ENCODE results near the gene ARHGAP42.
"Not testable (repeated sequence)": the region's sequence is repeated elsewhere in the genome, so short reads cannot be mapped to it uniquely, and the experiment has no call there.

Gene ARHGAP42

GRCh38 chr11:100895976-100896375 is 208.9 kb downstream of the ARHGAP42 start:
- H3K9me3 Mint-ChIP-seq: peaks cover 23% of the 10 kb centered on the region
- intact Hi-C loops (cut with micrococcal nuclease); H3K4me3 Mint-ChIP-seq; H3K27me3 Mint-ChIP-seq; H3K4me1 Mint-ChIP-seq (ENCODE audit: low read depth); H3K27ac Mint-ChIP-seq; H3K36me3 Mint-ChIP-seq (ENCODE audit: low read depth): not testable (repeated sequence)

- H3K4me1 Mint-ChIP-seq (ENCODE audit: low read depth); H3K4me3 Mint-ChIP-seq; intact Hi-C loops (cut with micrococcal nuclease); H3K27me3 Mint-ChIP-seq; H3K27ac Mint-ChIP-seq; H3K36me3 Mint-ChIP-seq (ENCODE audit: low read depth): not testable (repeated sequence)
- H3K9me3 Mint-ChIP-seq: peaks cover 24% of the 10 kb centered on the region
Measured at GRCh38 chr11:100901471-100901870, 214.4 kb downstream of the ARHGAP42 start.

GRCh38 chr11:100902454-100903141 is 215.5 kb downstream of the ARHGAP42 start:
- H3K27ac Mint-ChIP-seq: no peak overlapping the region
- peaks cover 24% of the 10 kb centered on the region for H3K9me3 Mint-ChIP-seq
- H3K4me1 Mint-ChIP-seq (ENCODE audit: low read depth): no peaks in the 10 kb centered on the region
- no peak overlapping the region for H3K4me3 Mint-ChIP-seq
- no peaks in the 10 kb centered on the region for H3K36me3 Mint-ChIP-seq (ENCODE audit: low read depth)
- intact Hi-C loops (cut with micrococcal nuclease): no loop called here
- peaks cover 2% of the 10 kb centered on the region for H3K27me3 Mint-ChIP-seq

GRCh38 chr11:100903284-100903683 is 216.2 kb downstream of the ARHGAP42 start:
- Mint-ChIP-seq H3K27me3 (peaks cover 2% of the 10 kb centered on the region), H3K4me1 (ENCODE audit: low read depth) (no peaks in the 10 kb centered on the region), H3K9me3 (peaks cover 24% of the 10 kb centered on the region), H3K36me3 (ENCODE audit: low read depth) (no peaks in the 10 kb centered on the region), H3K4me3 (no peak overlapping the region), H3K27ac (no peak overlapping the region)
- intact Hi-C loops (cut with micrococcal nuclease): no loop called here

GRCh38 chr11:100905684-100906083 is 218.6 kb downstream of the ARHGAP42 start:
- Mint-ChIP-seq H3K9me3 (peaks cover 4% of the 10 kb centered on the region), H3K36me3 (ENCODE audit: low read depth) (no peaks in the 10 kb centered on the region), H3K27ac (no peak overlapping the region), H3K4me3 (no peak overlapping the region), H3K4me1 (ENCODE audit: low read depth) (no peaks in the 10 kb centered on the region), H3K27me3 (peaks cover 2% of the 10 kb centered on the region)
- intact Hi-C loops (cut with micrococcal nuclease): no loop called here

- Mint-ChIP-seq H3K27ac (no peak overlapping the region), H3K36me3 (ENCODE audit: low read depth) (no peaks in the 10 kb centered on the region), H3K27me3 (peaks cover 2% of the 10 kb centered on the region), H3K9me3 (no peaks in the 10 kb centered on the region), H3K4me1 (ENCODE audit: low read depth) (no peaks in the 10 kb centered on the region), H3K4me3 (no peak overlapping the region)
- intact Hi-C loops (cut with micrococcal nuclease): no loop called here
Measured at GRCh38 chr11:100908746-100909145, 221.7 kb downstream of the ARHGAP42 start.

- Mint-ChIP-seq H3K4me3 (no peak overlapping the region), H3K27me3 (no peaks in the 10 kb centered on the region), H3K9me3 (no peaks in the 10 kb centered on the region), H3K27ac (no peak overlapping the region), H3K36me3 (ENCODE audit: low read depth) (no peaks in the 10 kb centered on the region), H3K4me1 (ENCODE audit: low read depth) (no peaks in the 10 kb centered on the region)
- intact Hi-C loops (cut with micrococcal nuclease): no loop called here
Measured at GRCh38 chr11:100910808-100911207, 223.7 kb downstream of the ARHGAP42 start.

- no peak overlapping the region for H3K27ac Mint-ChIP-seq
- intact Hi-C loops (cut with micrococcal nuclease): no loop called here
- no peak overlapping the region for H3K4me3 Mint-ChIP-seq
Measured at GRCh38 chr11:100914415-100915110, 227.5 kb downstream of the ARHGAP42 start.

GRCh38 chr11:100918551-100919500 is 231.7 kb downstream of the ARHGAP42 start:
- H3K36me3 Mint-ChIP-seq (ENCODE audit: low read depth): no peaks in the 10 kb centered on the region
- no peaks in the 10 kb centered on the region for H3K27me3 Mint-ChIP-seq
- H3K9me3 Mint-ChIP-seq: no peaks in the 10 kb centered on the region
- intact Hi-C loops (cut with micrococcal nuclease): no loop called here
- no peak overlapping the region for H3K27ac Mint-ChIP-seq
- H3K4me1 Mint-ChIP-seq (ENCODE audit: low read depth): no peaks in the 10 kb centered on the region
- no peak overlapping the region for H3K4me3 Mint-ChIP-seq

More at GRCh38 chr11:100914415-100915110, 227.5 kb downstream of the ARHGAP42 start:
- Mint-ChIP-seq H3K9me3 (no peaks in the 10 kb centered on the region), H3K4me1 (ENCODE audit: low read depth) (no peaks in the 10 kb centered on the region), H3K36me3 (ENCODE audit: low read depth) (no peaks in the 10 kb centered on the region), H3K27me3 (no peaks in the 10 kb centered on the region)

GRCh38 chr11:100920593-100920992 is 233.5 kb downstream of the ARHGAP42 start:
- H3K9me3 Mint-ChIP-seq: no peaks in the 10 kb centered on the region
- H3K4me1 Mint-ChIP-seq (ENCODE audit: low read depth): no peaks in the 10 kb centered on the region
- H3K36me3 Mint-ChIP-seq (ENCODE audit: low read depth): no peaks in the 10 kb centered on the region
- no peaks in the 10 kb centered on the region for H3K27me3 Mint-ChIP-seq
- no peak overlapping the region for H3K4me3 Mint-ChIP-seq
- intact Hi-C loops (cut with micrococcal nuclease): no loop called here
- H3K27ac Mint-ChIP-seq: no peak overlapping the region

GRCh38 chr11:100922121-100922520 is 235.0 kb downstream of the ARHGAP42 start:
- Mint-ChIP-seq H3K4me1 (ENCODE audit: low read depth) (no peaks in the 10 kb centered on the region), H3K4me3 (no peak overlapping the region), H3K27me3 (no peaks in the 10 kb centered on the region), H3K27ac (no peak overlapping the region), H3K36me3 (ENCODE audit: low read depth) (no peaks in the 10 kb centered on the region), H3K9me3 (no peaks in the 10 kb centered on the region)
- intact Hi-C loops (cut with micrococcal nuclease): no loop called here

- intact Hi-C loops (cut with micrococcal nuclease): no loop called here
- Mint-ChIP-seq H3K4me3 (no peak overlapping the region), H3K27me3 (no peaks in the 10 kb centered on the region), H3K27ac (no peak overlapping the region), H3K36me3 (ENCODE audit: low read depth) (no peaks in the 10 kb centered on the region), H3K9me3 (no peaks in the 10 kb centered on the region), H3K4me1 (ENCODE audit: low read depth) (no peaks in the 10 kb centered on the region)
Measured at GRCh38 chr11:100923555-100923954, 236.5 kb downstream of the ARHGAP42 start.

- no peak overlapping the region for H3K4me3 Mint-ChIP-seq
- H3K4me1 Mint-ChIP-seq (ENCODE audit: low read depth): no peaks in the 10 kb centered on the region
- H3K36me3 Mint-ChIP-seq (ENCODE audit: low read depth): no peaks in the 10 kb centered on the region
- H3K27ac Mint-ChIP-seq: no peak overlapping the region
- H3K9me3 Mint-ChIP-seq: no peaks in the 10 kb centered on the region
- intact Hi-C loops (cut with micrococcal nuclease): no loop called here
- H3K27me3 Mint-ChIP-seq: no peaks in the 10 kb centered on the region
Measured at GRCh38 chr11:100925935-100926334, 238.8 kb downstream of the ARHGAP42 start.

- Mint-ChIP-seq H3K27ac (no peak overlapping the region), H3K36me3 (ENCODE audit: low read depth) (no peaks in the 10 kb centered on the region), H3K4me3 (no peak overlapping the region), H3K4me1 (ENCODE audit: low read depth) (no peaks in the 10 kb centered on the region), H3K27me3 (no peaks in the 10 kb centered on the region), H3K9me3 (no peaks in the 10 kb centered on the region)
- intact Hi-C loops (cut with micrococcal nuclease): no loop called here
Measured at GRCh38 chr11:100927579-100927978, 240.5 kb downstream of the ARHGAP42 start.

All from dendritic cell treated with granulocyte-macrophage colony-stimulating factor and Interleukin-4, amounts not matched to agents 40 ng/mL and 50 ng/mL, for 4 days (primary cell).